DOHH2 (cell line): Measurements from ENCODE around the gene RBM47.

Source experiments
- H3F3A ChIP-seq: fragments of 200-600 bp; sonication (generic), shearing (Covaris generic); 2 replicates; pipeline ENCODE4 v1.6.0; 2016; ENCODE audit warnings: antibody characterized with exemption, mild to moderate bottlenecking; ENCODE audit not compliant: control insufficient read depth, insufficient read depth
- H3K27ac ChIP-seq: fragments of 200-600 bp; sonication (generic); 2 replicates; pipeline ENCODE4 v1.5.1; 2014; ENCODE audit warnings: low read depth, mild to moderate bottlenecking, low read length, moderate library complexity
- H3K27me3 ChIP-seq: fragments of 200-600 bp; sonication (generic); 2 replicates; pipeline ENCODE4 v1.6.1; 2014; ENCODE audit warnings: mild to moderate bottlenecking, low read length, mixed read lengths; ENCODE audit not compliant: control insufficient read depth
- H3K36me3 ChIP-seq: fragments of 200-600 bp; sonication (generic); 2 replicates; pipeline ENCODE4 v1.6.1; 2014; ENCODE audit warnings: mild to moderate bottlenecking, low read length, moderate library complexity, mixed read lengths; ENCODE audit not compliant: control insufficient read depth
- H3K4me1 ChIP-seq: fragments of 200-600 bp; sonication (generic); 2 replicates; pipeline ENCODE4 v1.6.1; 2014; ENCODE audit warnings: mild to moderate bottlenecking, low read length, mixed read lengths; ENCODE audit not compliant: control insufficient read depth
- H3K4me2 ChIP-seq: fragments of 200-600 bp; sonication (generic); 2 replicates; pipeline ENCODE4 v1.6.0; 2014; ENCODE audit warnings: mild to moderate bottlenecking, low read length, moderate library complexity
- H3K4me3 ChIP-seq: fragments of 200-600 bp; sonication (generic); 2 replicates; pipeline ENCODE4 v1.5.1; 2014; ENCODE audit warnings: mild to moderate bottlenecking, low read length, mixed read lengths
- H3K79me2 ChIP-seq: fragments of 200-600 bp; sonication (generic); 2 replicates; pipeline ENCODE4 v1.6.1; 2014; ENCODE audit warnings: mild to moderate bottlenecking, low read length, mixed read lengths; ENCODE audit not compliant: control insufficient read depth
- H3K9me2 ChIP-seq: fragments of 200-600 bp; sonication (generic); replicated peaks from 2 replicates; pipeline ENCODE4 v1.6.1; 2014; ENCODE audit warnings: mild to moderate bottlenecking, low read length, mixed read lengths; ENCODE audit not compliant: control insufficient read depth
- H3K9me3 ChIP-seq: fragments of 200-600 bp; sonication (generic); 2 replicates; pipeline ENCODE4 v1.6.1; 2014; ENCODE audit warnings: antibody characterized with exemption, low read length, mixed read lengths; ENCODE audit not compliant: control insufficient read depth, insufficient read depth
- H4K20me1 ChIP-seq: fragments of 200-600 bp; sonication (generic); 2 replicates; pipeline ENCODE4 v1.6.0; 2014; ENCODE audit warnings: low read depth, mild to moderate bottlenecking, antibody characterized with exemption, low read length, moderate library complexity; ENCODE audit not compliant: control insufficient read depth, insufficient read depth
- CTCF ChIP-seq: fragments of 200-600 bp; sonication (generic); IDR thresholded peaks from one replicate; pipeline ENCODE4 v1.5.1; 2014; ENCODE audit warnings: antibody characterized with exemption, mild to moderate bottlenecking, low read depth, low read length; ENCODE audit not compliant: poor library complexity, severe bottlenecking
- EZH2phosphoT487 ChIP-seq: fragments of 200-600 bp; sonication (generic); IDR thresholded peaks from 2 replicates; pipeline ENCODE4 v1.6.1; 2017; ENCODE audit warnings: borderline replicate concordance, mild to moderate bottlenecking, antibody characterized with exemption, low read length, moderate library complexity, mixed read lengths

Gene RBM47

GRCh38 chr4:40672528-40673522 is 43.2 kb upstream of the RBM47 start:
- no peak overlapping the region for H3K27ac ChIP-seq

DNA sequence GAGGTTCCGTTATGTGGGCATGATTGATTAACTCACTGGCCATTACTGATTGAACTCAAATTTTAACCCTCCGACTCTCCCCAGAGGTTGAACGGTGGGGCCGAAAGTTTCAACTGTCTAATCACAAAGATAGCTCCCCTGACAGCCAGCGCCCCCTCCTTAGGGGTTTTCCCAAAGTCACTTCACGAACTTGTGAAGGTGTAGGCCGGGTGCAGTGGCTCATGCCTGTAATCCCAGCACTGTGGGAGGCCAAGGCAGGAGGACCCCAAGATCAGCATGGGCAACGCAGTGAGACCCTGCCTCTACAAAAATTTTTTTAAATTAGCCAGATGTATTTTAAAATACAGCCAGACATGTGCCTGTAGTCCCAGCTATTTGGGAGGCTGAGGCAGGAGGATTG is 39.8 kb upstream of the RBM47 start:
- H3K4me3 ChIP-seq = no peak overlapping the region
- H3K4me1 ChIP-seq = no peaks in the 10 kb centered on the region
- peaks cover 8% of the 10 kb centered on the region; the same call in 1 of the 2 replicates for H3K27me3 ChIP-seq
- H4K20me1 ChIP-seq = no peaks in the 10 kb centered on the region
- no peak overlapping the region for H3K4me2 ChIP-seq
- TF ChIP-seq CTCF (no peak), EZH2phosphoT487 (no peak)
- H3K9me3 ChIP-seq = no peaks in the 10 kb centered on the region
- no peaks in the 10 kb centered on the region for H3F3A ChIP-seq
- H3K36me3 ChIP-seq = no peaks in the 10 kb centered on the region
- no peaks in the 10 kb centered on the region for H3K79me2 ChIP-seq
- no peaks in the 10 kb centered on the region for H3K9me2 ChIP-seq
- no peak overlapping the region for H3K27ac ChIP-seq

More at GRCh38 chr4:40672528-40673522, 43.2 kb upstream of the RBM47 start:
- H3K4me3 ChIP-seq = no peak overlapping the region
- no peak overlapping the region for H3K4me2 ChIP-seq
- 0 out of 2 replicates have a peak, but pooled peaks cover 2% of the 10 kb centered on the region for H3K27me3 ChIP-seq
- TF ChIP-seq CTCF (no peak), EZH2phosphoT487 (no peak)
- no peaks in the 10 kb centered on the region for H3K4me1 ChIP-seq
- no peaks in the 10 kb centered on the region for H3K9me3 ChIP-seq
- H3K79me2 ChIP-seq = no peaks in the 10 kb centered on the region
- no peaks in the 10 kb centered on the region for H3K9me2 ChIP-seq
- H4K20me1 ChIP-seq = no peaks in the 10 kb centered on the region
- H3K36me3 ChIP-seq = no peaks in the 10 kb centered on the region
- H3F3A ChIP-seq = no peaks in the 10 kb centered on the region

DNA sequence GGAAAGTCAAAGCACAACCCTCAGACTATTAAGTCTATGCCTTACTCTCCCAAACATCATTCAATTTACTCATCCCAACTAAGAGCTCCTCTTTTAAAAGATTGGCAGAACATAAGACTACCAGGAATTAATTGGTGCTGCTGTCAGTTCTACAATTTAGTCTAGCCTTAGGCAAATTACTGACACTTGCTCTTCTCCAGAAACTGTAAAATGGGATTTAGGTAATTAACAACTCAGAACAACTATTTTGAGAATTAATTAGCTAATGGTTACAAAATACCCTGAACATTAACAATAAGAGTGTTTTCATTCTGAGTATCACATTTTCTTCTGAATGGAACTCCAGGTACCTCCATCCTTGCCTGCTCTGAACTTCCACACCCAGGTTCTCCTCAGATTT is 36.2 kb upstream of the RBM47 start:
- H4K20me1 ChIP-seq = no peaks in the 10 kb centered on the region
- no peak overlapping the region for H3K27ac ChIP-seq
- no peaks in the 10 kb centered on the region for H3K79me2 ChIP-seq
- H3K4me3 ChIP-seq = no peak overlapping the region
- H3K36me3 ChIP-seq = no peaks in the 10 kb centered on the region
- H3K4me2 ChIP-seq = no peak overlapping the region
- H3F3A ChIP-seq = no peaks in the 10 kb centered on the region
- peaks cover 8% of the 10 kb centered on the region; the same call in 1 of the 2 replicates for H3K27me3 ChIP-seq
- TF ChIP-seq EZH2phosphoT487 (no peak), CTCF (no peak)
- no peaks in the 10 kb centered on the region for H3K4me1 ChIP-seq
- no peaks in the 10 kb centered on the region for H3K9me3 ChIP-seq
- no peaks in the 10 kb centered on the region for H3K9me2 ChIP-seq
